HG03460 (cell line): Measurements from ENCODE around the gene CITED1.

Experiments used
- ATAC-seq: cut with Tn5 transposase; IDR thresholded peaks from one replicate; pipeline ENCODE4 v1.9.1; 2021; ENCODE audit not compliant: unreplicated experiment

CITED1 gene

DNA sequence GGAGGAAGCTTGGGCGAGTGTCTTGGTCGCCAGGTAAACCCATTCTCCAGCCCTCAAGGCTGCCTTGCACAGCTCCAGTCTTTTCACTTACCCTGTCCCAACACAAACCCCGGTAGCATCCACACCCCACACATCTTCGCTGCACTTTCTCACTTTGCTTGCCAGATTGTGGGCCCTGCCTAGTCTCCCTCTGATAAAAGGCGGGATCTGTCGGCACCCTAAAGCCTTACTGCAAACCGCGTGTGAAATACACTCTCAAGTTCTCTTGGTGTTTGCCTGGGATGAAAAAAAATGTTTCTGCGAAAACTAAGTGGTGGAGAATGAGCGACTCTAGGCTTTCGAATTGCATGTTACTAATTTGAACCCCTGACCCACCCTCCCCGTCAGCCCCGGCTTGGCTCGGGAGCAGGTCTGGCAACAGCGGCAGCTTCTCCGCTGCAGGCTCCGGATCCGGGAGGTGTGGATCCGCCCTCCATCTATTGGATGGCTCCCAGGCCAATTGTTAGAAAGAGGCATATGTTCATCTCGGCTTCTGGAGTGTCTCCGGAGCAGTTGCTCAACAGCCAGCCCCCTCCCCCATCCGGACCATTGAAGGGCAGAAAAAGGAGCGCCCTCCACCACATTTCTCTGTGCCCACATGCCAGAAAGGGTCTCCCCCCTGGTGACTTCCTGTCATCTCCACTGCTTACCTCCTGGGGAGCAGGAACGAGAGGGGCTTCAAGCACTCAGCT, 3.0 kb upstream of the CITED1 start:
- no peak for ATAC-seq

DNA sequence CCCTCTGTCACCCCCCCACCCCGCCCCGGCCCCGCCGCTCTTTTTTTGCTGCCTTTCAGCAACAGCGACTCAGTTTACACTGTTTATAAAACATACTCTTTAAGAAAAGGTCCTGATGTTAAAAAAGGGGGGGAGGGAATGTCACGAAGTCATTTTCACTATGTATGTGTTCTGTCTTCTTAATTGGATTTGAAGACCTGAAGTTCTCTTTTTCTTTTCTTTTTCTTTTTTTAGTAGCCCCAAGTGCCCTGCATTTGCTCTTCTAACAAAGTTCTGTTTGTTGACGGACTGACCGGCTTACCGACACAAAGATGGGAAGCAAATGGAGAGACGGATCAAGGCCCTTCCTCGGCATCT, 2.5 kb upstream of the CITED1 start:
- ATAC-seq, result no peak

DNA sequence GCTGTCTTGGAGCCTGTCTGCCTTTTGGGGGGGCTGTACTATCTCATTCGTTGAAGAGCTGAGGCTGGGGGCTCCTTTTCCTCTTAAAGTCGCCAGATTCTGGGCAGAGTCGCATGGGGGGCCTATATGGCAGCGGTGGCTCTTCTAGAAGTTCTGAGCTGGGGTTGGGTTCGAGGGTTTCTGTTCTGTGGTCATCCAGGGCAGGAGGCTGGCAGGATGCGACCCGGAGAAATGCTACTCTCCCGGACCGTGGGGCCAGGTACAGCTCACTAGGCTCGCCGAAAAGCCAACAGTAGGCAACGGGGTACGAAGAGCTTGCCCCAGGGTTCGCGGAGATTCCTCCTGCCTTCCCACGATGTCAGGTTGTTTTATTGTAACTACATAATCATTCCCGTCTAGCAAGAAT, 1.9 kb upstream of the CITED1 start:
- ATAC-seq, result no peak

DNA sequence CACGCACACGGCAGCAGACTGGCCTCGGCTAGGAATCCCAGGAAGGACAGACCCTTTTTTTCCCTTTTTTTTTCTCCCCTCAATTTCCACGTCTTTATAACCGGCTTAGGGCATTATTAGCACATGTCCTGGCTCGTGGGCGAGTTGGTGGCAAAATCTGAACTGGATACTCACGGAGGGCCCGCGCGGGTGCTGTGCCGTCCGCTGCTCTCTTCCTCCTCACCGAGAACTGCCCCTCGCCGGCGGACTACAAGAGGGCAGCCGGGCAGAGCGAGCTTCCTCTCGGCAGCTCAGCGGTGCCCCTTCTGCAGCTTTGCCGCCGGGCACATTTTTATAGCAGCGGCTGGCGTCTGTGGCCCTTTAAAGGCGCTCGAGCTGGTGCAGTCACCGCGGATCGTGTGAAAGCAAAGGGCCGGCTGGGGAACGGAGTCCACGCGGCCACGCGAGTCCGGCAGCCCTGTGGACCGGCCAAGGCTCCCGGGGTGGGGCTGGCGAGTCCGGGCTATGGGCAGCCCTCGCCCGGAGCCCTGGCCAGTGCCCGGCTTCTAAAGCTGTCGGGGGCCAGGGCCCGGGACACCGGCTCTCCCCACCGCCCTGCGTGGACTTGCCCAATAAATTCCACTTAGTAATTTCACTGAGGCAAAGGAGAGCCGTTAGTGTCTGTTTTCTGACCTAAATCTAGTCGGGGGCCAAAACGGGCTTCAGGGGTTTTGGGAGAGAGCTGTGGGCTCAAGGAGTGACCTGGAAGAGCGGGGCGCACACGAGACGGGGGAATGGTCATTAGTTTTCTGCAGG, 1.3 kb upstream of the CITED1 start:
- ATAC-seq, result no peak

DNA sequence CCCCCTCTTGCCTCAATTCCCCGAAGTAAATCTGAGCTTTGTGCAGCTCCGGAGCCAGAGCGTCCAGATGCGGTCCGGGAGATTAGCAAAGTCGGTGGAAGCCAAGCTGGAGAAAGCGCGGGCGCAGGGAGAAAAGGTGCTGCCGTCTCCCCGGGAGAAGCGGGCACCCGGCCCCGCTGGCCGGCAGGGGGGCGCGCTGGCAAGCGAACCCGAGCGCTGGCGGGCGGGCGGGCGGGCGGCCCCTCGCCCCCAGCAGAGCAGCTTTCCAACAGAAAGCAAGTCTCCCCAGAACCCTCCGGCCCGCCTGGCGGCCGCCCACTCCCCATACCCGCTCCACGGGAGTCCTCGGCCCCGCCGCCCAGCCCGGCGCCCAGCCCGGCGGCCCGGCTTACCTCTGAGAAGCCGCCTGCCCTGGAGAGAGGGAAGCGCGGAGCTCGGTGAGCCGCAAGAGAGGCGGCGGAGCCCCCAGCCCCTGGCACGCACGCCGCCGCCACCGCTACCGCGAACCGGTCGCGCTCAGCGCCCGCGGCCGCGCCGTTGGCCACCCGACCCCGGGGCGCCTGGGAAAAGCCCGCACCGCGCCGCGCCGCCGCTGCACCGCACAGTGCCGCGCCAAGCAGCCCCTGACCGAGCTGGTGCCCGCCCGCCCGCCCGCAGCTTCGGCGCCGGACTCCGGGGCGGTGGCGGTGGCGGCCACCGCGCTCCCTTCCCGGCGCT, 529 bp upstream of the CITED1 start:
- ATAC-seq, result no peak

DNA sequence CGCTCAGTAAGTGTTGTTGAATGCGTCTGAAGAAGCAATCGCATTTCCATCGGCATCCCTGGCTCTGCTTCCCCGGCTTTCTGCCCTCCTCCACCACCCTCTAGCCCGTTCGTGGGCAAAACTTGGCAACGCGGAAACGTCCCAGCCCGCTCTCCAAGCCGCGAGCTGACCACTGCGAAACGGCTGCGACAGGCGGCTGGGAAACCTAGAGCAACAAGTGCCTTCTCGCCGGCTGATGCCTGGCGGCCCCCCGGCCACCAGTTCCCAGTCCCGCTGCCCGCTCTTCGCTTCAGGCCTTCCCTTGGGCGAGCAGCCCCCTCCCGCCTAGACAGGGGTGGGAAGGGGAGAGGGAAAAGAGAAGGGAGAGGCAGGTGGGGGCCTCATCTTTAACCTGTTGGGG, 837 bp downstream of the CITED1 start:
- no peak for ATAC-seq

DNA sequence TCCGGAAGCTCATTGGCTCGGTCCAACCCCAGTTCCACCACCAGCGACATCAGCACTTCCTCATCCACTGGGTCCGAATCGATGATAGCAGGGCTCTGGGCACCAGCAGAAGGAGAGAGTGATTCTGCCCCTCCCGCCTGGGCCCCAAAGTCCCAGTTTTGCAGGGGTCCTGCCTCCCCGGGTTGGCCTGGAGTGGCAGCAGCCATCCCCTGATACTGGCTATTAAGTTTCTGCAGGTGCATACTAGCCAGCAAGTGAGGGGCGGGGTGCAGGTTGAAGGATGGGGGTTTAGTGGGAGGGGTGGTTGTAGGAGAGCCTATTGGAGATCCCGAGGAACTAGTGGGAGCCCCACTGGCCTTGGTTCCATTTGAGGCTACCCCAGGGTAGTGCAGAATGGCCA, 3.9 kb downstream of the CITED1 start:
- no peak for ATAC-seq

DNA sequence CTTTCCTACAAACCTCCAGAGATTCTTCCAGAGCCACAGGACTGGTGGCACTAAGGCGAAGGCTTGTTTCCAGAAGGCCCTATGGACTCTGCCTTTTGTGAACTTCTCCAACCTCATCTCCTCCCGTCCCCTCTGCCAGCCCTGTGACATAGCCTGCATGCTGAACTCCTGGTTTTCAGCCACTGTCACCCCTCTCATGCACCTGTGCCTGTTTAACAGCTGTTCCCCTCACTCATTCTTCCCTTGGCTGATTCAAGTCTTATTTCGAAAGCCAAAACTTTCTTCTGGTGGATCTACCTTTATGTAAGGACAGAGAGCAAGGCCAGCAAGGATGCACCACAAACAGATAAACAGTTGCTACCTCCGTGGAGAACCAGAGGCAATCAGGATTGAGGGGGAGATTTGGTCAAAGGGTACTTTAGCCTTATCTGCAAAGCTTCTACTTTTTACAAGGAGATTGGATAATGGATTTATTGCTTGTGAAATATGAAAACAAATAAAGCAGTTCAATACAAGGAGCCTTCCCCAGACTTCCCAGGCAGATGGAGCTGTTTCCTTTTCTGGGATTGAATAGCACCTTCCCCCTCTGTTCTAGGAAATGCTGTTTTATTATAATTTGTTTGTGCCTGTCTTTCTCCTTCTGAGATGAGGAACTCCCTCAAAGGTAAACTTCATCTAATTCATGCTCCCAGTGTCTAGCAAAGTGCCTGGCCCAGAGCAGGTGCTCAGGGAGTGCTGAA, 5.7 kb downstream of the CITED1 start:
- no peak for ATAC-seq

DNA sequence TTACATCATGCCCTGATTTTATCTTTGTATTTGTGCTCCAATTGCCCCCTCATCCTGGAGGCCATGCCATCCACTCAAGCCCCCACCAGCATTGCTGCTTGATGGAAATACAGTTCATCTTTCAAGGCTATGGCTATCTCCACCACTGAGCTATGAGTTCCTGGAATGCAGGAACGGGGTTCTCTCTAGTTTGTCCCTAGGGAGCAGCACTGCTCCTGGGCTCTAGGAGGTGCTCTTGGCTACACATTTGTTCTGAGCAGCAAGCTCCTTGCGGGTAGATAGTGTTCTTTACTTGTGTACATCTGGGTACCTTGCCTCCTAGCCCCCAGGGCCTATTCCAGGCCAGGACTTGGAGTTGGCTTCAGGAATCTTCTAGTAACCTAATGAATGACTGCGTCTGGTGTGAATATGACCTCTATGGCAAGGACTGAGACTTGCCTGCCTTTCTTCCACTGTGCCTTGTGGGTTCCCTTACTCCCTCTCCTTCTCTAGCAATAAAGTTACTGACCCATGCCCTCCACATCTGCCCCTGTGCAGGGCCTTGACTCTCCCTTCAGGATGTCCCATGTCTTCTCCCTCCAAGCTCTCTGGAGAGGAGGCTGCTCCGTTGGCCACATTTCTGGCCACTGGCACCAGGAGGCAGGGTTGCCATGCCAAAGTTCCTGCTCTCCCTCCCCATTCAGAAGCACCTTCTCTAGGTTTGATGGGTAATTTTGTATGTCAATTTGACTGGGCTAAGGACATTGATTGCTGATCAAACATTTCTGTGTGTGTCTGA, 7.6 kb downstream of the CITED1 start:
- ATAC-seq, result no peak

DNA sequence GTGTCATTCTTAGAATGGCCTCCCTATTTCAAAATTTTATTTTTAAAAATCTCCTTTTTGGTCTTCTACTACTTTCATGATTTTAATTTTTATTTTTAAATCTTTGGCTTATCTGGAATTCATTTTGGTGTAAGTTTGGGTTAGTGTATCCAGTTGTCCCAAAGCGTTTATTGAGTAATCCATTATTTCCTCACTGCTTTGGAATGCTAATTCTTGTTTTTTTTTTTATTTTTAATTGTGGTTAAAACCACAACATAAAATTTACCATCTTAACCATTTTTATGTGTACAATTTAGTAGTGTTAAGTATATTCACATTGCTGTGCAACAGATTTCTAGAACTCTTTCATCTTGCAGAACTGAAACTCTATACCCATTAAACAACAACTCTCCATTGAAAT, 8.7 kb downstream of the CITED1 start:
- no peak for ATAC-seq

DNA sequence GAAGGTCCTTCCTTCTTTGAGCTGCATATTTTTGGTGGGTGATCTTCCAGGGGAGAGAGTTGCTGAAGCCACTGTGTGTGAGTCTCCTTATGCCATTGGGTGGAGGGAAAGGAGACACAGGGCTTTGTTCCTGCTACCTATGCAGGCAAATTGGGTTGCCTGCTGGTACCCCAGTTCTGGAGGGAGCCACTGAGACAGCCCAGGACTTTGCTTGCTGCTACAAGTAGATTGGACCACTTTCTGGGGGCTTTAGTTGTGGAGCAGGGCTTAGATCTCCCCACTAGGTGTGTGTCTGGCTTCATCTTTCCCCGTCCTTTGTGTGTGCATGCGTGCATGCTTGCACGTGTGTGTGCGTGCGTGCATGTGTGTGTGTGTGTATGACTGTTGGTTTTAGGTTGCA, 10.0 kb downstream of the CITED1 start:
- no peak for ATAC-seq

DNA sequence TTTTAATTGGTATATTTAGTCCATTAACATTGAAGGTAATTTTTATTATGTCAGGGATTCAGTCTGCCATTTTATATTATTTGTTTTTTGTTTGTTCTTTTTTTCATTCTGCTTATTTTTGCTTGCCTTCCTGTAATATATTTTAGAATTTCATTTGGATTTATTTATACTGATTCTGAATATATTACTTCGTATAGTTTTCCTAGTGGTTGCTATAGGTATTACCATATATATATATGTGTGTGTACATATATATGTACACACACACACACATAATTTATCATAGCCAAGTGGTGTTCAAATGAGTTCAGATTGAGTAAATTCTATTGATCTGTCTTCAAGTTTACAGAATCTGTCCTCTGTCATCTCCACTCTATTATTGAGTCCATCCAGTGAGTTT, 11.2 kb downstream of the CITED1 start:
- ATAC-seq, result no peak

DNA sequence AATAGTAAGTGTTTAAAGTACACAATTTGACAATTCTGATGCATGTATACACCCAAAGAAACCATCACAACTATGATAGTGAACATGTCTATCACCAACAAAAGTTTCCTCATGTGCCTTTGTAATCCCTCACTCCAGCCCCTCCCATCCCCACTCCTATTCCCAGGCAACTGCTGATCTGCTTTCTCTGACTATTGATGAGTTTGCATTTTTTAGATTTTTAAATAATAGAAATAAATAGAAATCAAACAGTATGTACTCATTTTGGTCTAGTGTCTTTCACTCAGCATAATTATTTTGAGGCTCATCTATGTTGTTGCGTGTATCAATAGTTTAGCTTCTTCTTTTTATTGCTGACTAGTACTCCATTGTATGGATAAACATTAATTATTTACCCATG, 23.4 kb downstream of the CITED1 start:
- no peak for ATAC-seq

DNA sequence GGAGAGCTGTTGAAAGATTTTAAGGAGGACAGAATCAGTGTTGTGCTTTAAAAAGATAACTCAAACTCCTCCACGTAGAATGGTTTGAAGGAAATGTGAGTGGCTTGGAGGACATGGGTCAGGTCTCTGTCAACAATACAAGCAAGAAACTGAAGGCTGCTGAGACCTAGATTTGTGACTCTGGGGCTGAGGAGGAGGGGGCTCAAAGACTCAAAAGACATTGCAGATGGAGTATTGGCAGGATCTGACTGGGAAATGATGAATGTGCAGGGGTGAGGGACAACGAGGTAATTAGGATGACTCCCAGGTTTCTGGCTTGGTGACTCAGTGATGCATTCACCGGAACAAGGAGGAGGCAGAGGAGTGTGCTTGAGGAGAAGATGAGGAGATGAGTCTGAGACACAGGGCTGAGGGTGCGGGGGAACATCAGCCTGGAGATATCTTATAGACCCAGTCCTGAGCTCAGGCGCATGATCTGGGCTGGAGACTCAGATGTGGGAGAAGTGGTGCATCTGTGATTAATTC, 25.3 kb downstream of the CITED1 start:
- ATAC-seq, result no peak

DNA sequence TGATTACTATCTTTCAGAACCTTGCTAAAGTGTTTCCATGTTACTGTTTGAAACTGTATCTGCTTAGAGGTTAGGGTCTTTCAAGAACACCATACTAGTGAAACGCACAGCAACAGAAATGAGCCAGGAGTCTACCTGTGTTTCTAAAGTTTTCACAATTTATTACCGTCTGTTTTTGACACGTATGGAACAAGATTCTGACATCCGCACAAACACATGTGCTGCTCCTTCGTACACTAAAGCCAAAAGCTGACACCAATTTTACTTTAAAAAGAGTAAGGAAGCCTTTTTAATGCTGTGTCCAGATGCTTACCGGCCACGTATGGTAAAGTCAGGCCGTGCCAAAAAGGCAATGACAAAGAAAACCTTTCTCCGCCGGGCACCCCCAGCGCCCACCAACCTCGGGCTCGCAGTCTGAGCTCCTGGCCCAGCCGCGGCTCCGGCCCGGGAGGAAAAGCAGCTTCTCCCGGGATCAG, 29.2 kb downstream of the CITED1 start:
- ATAC-seq, result peak; percentile 10

DNA sequence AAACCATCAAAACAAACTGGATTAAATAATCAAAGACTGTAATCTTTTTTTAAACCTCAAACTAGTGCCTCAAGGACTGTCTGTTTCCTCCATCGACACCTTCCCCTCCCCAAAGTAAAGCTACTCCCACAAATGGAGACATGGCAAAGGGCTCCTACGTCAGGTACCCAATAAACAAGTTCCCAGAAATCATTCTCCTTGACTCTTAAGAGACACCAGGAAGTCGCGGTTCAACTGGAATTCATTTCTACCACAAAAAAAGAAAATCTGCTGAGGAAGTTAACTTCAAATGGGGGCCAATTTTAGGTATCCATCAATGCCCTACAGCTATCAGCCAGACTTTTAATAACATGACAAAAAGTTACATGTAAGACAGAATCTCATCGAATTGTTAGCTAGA, 31.2 kb downstream of the CITED1 start:
- ATAC-seq, result no peak

DNA sequence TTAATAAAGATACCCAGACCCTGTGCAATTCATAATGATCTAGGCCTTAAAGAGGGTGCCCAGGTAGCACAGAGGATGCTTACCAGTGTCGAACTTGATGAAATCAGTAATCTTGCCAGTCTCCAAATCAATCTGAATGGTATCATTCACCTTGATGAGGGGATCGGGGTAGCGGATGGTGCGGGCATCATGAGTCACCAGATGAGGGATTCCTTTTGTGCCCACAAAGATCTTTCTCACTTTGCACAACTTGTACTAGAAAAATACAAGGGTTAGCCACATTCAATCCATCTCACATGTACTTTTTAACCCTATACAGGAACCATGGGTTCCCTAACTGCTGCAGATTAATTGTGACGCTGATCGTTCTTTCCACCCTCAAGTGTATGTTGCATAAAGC, 32.0 kb downstream of the CITED1 start:
- no peak for ATAC-seq

DNA sequence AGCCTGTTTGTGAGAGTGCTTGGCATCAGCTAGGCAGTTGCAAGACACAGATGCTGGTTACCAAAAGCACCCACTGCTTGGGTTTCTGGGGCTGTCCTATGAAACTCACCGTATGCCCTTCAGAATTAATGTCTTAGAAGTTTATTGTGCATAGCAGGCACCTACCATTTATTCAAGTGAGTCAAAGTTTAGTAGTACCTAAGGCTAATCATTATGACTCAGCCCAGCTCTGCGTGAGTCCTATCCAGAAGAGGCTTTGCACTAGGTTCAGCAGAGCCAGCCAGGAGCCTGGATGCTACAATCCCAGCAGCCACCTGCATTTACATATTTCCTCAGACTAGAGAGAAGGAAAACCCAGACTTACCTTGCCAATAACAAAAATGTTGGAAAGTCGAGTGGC, 32.8 kb downstream of the CITED1 start:
- no peak for ATAC-seq

DNA sequence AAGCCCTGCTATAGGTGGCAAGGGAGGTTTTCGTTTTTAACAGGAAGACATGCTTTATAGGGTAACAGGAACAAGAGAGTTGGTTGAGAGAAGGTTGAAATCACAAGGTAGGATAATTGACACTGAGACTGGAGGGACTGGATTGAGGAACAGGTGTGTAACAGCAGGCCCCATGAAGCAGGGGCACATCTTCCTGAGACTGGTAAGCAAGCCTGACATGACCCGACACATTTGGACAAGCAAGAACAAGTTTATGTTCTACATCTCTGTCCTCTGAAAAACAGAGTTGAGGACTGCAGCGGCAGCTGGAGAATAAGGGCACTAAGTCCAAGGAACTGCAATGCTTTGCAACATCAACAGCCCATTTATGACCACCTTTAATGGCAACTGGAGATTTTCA, 33.9 kb downstream of the CITED1 start:
- ATAC-seq, result no peak

DNA sequence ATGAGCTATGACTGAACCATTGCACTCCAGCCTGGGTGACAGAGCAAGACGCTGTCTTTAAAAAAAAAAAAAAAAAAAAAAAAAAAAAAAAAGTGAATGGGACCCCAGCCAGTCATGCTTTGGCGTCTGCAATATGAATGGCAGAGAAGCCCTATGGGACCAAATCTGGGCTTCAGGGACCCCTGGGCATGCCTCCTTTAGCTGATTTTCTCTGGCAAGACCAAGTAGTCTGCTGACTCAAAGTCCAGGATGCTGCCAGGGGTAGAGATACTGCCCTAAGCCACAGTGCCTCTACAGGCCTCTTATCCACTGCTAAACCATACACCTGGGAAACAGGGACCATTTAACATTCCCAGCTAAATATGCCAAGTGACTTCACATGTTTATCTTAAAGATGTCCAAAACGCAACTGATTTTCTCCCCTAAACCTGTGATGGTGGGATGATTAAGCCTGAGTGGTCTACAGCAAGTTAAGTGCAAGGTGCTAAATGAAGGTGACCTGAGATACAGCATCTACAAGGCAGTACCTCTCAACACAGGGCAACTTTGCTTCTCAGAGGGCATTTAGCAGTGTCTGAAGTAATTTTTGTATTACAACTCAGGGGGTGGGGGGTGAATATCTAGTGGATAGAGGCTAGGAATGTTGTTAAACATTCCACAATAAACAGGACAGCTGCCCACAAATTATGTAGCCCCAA, 34.5 kb downstream of the CITED1 start:
- no peak for ATAC-seq
